ENCODE measurements around the gene FGF3. TPM values are rescaled to one million over a fixed set of nuclear protein-coding genes. Genes with fewer than 3 reads are reported as not detected.

FGF3 gene
- total RNA-seq, 1 donor from 2014 or later: not detected

DNA sequence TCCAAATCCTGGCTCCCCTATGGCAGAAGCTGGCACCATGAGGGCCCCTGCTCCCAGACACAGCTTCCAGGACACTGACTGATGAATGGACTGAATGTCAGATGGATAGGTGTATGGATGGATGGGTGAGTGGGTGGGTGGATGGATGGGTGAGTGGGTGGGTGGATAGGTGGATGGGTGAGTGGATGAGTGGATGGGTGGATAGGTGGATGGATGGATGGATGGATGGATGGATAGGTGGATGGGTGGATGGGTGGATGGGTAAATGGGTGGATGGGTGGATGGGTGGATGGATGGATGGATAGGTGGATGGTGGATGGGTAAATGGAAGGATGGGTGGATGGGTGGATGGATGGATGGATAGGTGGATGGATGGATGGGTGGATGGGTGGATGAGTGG is 4.3 kb downstream of the FGF3 start:
- no peak for DNase-seq (ENCODE audit: low spot score)
- peaks cover 2% of the 10 kb centered on the region for H3K36me3 Mint-ChIP-seq (ENCODE audit: low read depth)
- H3K9me3 Mint-ChIP-seq (ENCODE audit: low read depth): no peaks in the 10 kb centered on the region
- peaks cover 26% of the 10 kb centered on the region for H3K27me3 Mint-ChIP-seq (ENCODE audit: low read depth)
- H3K27ac Mint-ChIP-seq (ENCODE audit: unreplicated experiment): no peak overlapping the region
- no peaks in the 10 kb centered on the region for H3K4me1 Mint-ChIP-seq (ENCODE audit: low read depth)
- H3K4me3 Mint-ChIP-seq (ENCODE audit: unreplicated experiment): no peak overlapping the region
- TF ChIP-seq, protein P1, sequence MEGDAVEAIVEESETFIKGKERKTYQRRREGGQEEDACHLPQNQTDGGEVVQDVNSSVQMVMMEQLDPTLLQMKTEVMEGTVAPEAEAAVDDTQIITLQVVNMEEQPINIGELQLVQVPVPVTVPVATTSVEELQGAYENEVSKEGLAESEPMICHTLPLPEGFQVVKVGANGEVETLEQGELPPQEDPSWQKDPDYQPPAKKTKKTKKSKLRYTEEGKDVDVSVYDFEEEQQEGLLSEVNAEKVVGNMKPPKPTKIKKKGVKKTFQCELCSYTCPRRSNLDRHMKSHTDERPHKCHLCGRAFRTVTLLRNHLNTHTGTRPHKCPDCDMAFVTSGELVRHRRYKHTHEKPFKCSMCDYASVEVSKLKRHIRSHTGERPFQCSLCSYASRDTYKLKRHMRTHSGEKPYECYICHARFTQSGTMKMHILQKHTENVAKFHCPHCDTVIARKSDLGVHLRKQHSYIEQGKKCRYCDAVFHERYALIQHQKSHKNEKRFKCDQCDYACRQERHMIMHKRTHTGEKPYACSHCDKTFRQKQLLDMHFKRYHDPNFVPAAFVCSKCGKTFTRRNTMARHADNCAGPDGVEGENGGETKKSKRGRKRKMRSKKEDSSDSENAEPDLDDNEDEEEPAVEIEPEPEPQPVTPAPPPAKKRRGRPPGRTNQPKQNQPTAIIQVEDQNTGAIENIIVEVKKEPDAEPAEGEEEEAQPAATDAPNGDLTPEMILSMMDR (IDR thresholded peaks at IDR 0.05): no peak

DNA sequence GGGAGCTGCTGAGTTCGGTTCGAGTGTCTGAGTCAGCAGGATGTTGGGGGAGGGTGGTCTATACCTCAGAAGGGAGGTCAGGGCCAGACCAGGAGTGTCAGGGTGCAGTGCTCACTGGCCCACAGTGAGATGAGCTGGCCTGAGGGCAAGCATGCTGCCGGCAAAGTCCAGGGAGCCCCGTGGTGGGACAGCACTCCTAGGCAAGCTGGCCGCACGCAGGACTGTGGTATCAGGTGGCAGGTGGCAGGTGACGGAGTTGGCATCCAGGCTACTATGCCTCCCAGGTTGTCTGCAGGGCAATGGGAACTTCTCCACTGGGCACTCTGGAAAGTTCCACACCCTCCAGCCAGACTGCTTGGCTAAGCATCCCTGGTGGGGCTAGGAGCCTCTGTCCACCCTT is 4.8 kb downstream of the FGF3 start:
- H3K27me3 Mint-ChIP-seq (ENCODE audit: low read depth): peaks cover 26% of the 10 kb centered on the region
- no peak overlapping the region for H3K27ac Mint-ChIP-seq (ENCODE audit: unreplicated experiment)
- no peaks in the 10 kb centered on the region for H3K36me3 Mint-ChIP-seq (ENCODE audit: low read depth)
- DNase-seq (ENCODE audit: low spot score): no peak
- H3K9me3 Mint-ChIP-seq (ENCODE audit: low read depth): no peaks in the 10 kb centered on the region
- H3K4me1 Mint-ChIP-seq (ENCODE audit: low read depth): peaks cover 4% of the 10 kb centered on the region
- TF ChIP-seq, protein P1 (IDR thresholded peaks at IDR 0.05): no peak
- no peak overlapping the region for H3K4me3 Mint-ChIP-seq (ENCODE audit: unreplicated experiment)

DNA sequence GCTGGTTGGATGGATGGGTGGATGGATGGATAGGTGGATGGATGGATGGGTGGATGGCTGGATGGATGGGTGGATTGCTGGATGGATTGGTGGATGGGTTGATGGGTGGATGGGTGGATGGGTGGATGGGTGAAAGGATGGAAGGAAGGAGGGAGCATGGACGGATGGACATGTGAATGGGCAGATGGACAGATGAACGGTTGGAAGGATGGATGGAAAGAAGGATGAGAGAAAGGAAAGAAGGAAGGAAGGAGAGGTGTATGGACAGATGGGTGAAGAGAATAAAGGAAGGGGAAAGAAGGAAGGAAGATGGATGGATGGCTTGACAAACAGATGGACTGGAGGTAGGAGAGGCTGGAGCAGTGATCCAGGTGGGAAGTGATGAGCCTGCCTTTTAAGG is 5.4 kb downstream of the FGF3 start:
- no peak for DNase-seq (ENCODE audit: low spot score)
- TF ChIP-seq, protein P1 (IDR thresholded peaks at IDR 0.05): no peak
- H3K4me1 Mint-ChIP-seq (ENCODE audit: low read depth): peaks cover 5% of the 10 kb centered on the region
- H3K27me3 Mint-ChIP-seq (ENCODE audit: low read depth): peaks cover 26% of the 10 kb centered on the region
- no peak overlapping the region for H3K4me3 Mint-ChIP-seq (ENCODE audit: unreplicated experiment)
- H3K27ac Mint-ChIP-seq (ENCODE audit: unreplicated experiment): no peak overlapping the region
- no peaks in the 10 kb centered on the region for H3K9me3 Mint-ChIP-seq (ENCODE audit: low read depth)
- H3K36me3 Mint-ChIP-seq (ENCODE audit: low read depth): no peaks in the 10 kb centered on the region

DNA sequence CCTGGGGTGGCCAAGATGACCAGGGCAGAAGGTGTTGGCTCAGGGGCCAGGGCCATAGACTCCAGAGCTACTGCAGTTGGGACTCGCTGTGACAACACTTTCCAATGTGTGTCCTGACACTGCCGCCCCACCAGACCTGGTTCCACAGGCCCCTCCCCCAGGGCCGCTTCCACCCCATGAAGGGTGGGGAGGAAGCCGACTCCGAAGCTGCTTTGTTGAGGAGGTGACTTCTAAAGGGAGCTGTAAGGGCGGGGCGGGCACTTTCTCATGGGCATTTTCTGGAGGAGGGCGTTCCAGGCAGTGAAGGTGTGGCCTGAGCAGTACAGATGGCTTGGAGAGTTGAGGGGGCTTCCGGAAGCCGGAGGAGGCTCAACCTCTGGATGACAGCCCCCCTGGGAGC is 6.3 kb downstream of the FGF3 start:
- no peaks in the 10 kb centered on the region for H3K36me3 Mint-ChIP-seq (ENCODE audit: low read depth)
- H3K4me3 Mint-ChIP-seq (ENCODE audit: unreplicated experiment): no peak overlapping the region
- H3K27me3 Mint-ChIP-seq (ENCODE audit: low read depth): peaks cover 26% of the 10 kb centered on the region
- TF ChIP-seq, protein P1 (IDR thresholded peaks at IDR 0.05): no peak
- H3K27ac Mint-ChIP-seq (ENCODE audit: unreplicated experiment): no peak overlapping the region
- DNase-seq (ENCODE audit: low spot score): no peak
- peaks cover 10% of the 10 kb centered on the region for H3K4me1 Mint-ChIP-seq (ENCODE audit: low read depth)
- no peaks in the 10 kb centered on the region for H3K9me3 Mint-ChIP-seq (ENCODE audit: low read depth)

DNA sequence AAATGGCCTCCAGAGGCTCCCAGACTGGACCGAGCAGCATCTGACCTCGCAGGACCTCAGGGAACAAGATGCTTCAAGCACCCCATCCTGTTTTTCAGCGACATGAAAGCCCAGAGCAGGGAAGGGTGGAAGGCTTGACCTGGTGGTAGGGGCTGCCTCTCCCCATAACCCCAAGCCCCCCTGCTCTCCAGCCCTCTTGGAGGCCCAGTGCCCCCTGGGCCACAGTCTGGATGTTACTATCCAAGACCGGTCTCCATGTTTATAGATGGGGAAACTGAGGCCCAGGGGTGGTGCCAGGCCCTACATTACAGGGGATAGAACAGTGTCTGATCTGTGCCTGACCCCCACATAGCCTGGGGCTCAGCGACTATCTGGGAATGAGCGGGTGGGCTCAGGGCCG is 7.0 kb downstream of the FGF3 start:
- H3K4me3 Mint-ChIP-seq (ENCODE audit: unreplicated experiment): no peak overlapping the region
- peaks cover 10% of the 10 kb centered on the region for H3K4me1 Mint-ChIP-seq (ENCODE audit: low read depth)
- H3K27me3 Mint-ChIP-seq (ENCODE audit: low read depth): peaks cover 26% of the 10 kb centered on the region
- DNase-seq (ENCODE audit: low spot score): no peak
- no peaks in the 10 kb centered on the region for H3K36me3 Mint-ChIP-seq (ENCODE audit: low read depth)
- no peak overlapping the region for H3K27ac Mint-ChIP-seq (ENCODE audit: unreplicated experiment)
- TF ChIP-seq, protein P1 (IDR thresholded peaks at IDR 0.05): no peak
- no peaks in the 10 kb centered on the region for H3K9me3 Mint-ChIP-seq (ENCODE audit: low read depth)
